ENCODE data around the gene F12.

The F12 gene

DNA sequence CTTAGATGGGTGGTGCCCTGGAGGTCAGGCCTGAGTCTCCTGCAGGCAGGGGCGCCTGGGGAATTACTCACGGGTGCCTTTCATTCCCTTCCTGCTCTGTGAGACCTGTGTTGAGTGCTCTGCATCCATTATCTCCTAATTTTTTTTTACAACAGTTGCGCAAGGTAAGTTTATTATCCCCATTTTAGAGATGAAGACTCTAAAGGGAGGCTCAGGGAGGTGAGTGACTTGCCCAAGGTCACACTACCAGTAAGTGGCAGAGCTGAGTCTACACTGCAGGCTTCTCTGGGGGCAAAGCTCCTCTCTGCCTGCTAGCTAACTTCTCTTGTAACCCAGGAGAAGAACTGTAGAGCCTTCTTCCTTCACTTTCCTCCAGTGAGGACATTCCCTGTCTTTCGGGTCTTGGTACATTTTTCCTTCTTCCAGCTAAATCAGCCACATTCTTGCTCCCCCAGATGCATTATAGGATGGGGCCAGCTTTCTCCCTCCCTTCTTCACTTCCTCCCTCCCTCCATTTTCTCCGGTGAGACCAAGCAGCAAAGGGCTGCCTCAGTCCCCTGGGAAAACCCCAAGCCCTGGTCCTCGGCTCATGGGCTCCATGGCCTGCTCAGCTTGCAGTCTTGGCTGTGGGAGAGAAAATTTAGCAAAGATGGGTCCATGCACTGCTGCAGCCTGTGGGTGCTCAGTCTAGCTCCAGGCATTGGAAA is 39.0 kb upstream of the F12 start:
- TF ChIP-seq, protein P1, sequence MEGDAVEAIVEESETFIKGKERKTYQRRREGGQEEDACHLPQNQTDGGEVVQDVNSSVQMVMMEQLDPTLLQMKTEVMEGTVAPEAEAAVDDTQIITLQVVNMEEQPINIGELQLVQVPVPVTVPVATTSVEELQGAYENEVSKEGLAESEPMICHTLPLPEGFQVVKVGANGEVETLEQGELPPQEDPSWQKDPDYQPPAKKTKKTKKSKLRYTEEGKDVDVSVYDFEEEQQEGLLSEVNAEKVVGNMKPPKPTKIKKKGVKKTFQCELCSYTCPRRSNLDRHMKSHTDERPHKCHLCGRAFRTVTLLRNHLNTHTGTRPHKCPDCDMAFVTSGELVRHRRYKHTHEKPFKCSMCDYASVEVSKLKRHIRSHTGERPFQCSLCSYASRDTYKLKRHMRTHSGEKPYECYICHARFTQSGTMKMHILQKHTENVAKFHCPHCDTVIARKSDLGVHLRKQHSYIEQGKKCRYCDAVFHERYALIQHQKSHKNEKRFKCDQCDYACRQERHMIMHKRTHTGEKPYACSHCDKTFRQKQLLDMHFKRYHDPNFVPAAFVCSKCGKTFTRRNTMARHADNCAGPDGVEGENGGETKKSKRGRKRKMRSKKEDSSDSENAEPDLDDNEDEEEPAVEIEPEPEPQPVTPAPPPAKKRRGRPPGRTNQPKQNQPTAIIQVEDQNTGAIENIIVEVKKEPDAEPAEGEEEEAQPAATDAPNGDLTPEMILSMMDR (IDR thresholded peaks at IDR 0.05): no peak
- H3K36me3 ChIP-seq (ENCODE audit: control insufficient read depth, insufficient read depth, low read length): no peaks in the 10 kb centered on the region
- H3K4me1 ChIP-seq: peaks cover 8% of the 10 kb centered on the region
- H2AFZ ChIP-seq: no peak overlapping the region
- H3K4me3 ChIP-seq (ENCODE audit: low read depth, low read length): no peak overlapping the region
- no peak overlapping the region for H3K9ac ChIP-seq
- H3K4me2 ChIP-seq (ENCODE audit: low read length): peak overlapping the region; percentile 42
- H3K9me3 ChIP-seq (ENCODE audit: control insufficient read depth, low read length): no peaks in the 10 kb centered on the region
- no peaks in the 10 kb centered on the region for H3K27me3 ChIP-seq (ENCODE audit: control insufficient read depth, insufficient read depth, low read length)
- no peak overlapping the region for H3K27ac ChIP-seq
- no peaks in the 10 kb centered on the region for H3K79me2 ChIP-seq

DNA sequence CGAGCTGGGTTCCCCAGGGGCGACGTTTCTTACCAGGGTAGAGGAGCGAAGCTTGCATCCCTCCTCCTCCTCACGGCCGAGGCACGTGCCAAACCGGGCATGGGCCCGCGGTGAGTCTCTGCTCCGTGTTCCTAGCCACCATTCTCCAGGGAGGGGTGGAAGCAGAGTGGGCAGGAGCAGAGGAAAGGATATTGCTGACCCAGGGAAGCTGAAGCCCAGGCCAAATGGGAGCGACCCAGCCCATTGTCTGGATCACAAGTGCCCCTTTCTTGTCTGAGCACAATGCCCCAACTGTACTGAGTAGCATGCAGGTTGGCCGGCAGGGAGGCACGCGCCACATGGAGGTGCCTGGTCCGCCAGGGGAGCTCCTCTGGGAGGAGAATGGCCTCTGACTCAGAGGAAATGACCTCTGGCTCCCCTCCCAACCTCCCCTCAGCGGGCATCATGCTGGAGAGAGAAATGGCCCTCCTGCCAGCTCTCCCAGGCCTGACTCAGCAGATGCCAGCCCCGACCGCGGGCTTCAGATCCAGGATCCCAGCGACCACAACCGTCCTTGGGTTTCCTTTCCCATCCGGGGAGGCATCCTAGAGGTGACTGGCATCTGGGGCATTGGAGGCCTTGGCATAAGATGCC is 38.4 kb upstream of the F12 start:
- Histone ChIP-seq H2AFZ (peak overlapping the region; percentile 73), H3K79me2 (no peaks in the 10 kb centered on the region), H3K4me2 (ENCODE audit: low read length) (peak overlapping the region; percentile 42), H3K4me3 (ENCODE audit: low read depth, low read length) (no peak overlapping the region), H3K4me1 (peaks cover 8% of the 10 kb centered on the region), H3K36me3 (ENCODE audit: control insufficient read depth, insufficient read depth, low read length) (no peaks in the 10 kb centered on the region), H3K27ac (peak overlapping the region; percentile 57), H3K9me3 (ENCODE audit: control insufficient read depth, low read length) (no peaks in the 10 kb centered on the region), H3K9ac (no peak overlapping the region), H3K27me3 (ENCODE audit: control insufficient read depth, insufficient read depth, low read length) (no peaks in the 10 kb centered on the region)
- TF ChIP-seq, protein P1 (IDR thresholded peaks at IDR 0.05): no peak

DNA sequence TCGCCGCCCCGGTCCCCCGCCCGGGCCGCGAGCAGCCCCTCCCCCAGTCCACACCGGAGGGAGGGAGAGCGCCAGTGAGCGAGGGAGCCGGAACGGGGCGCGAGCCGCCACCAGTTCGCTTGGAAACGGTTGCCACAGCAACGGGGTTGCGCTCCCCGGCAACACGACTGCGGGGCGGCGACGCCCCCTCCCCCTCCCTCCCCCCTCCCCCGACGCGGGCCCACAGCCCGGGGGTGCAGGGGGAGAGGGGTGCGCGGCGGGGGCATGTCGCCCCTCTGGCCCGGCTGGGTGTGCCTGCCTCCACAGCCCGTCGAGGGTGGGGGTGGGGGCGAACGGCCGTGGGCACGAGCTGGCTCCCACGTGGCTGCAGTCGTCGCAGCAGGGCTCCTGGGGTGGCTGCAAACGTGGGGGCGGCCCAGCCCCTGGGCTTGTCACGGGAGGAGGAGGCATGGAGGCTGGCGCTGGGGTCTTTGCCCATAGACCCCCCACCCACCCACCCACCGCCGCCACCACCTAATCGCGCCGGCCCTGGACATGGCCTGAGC is 37.8 kb upstream of the F12 start:
- H3K4me1 ChIP-seq: peaks cover 8% of the 10 kb centered on the region
- H3K79me2 ChIP-seq: no peaks in the 10 kb centered on the region
- no peaks in the 10 kb centered on the region for H3K36me3 ChIP-seq (ENCODE audit: control insufficient read depth, insufficient read depth, low read length)
- H2AFZ ChIP-seq: peak overlapping the region; percentile 64
- TF ChIP-seq, protein P1 (IDR thresholded peaks at IDR 0.05): no peak
- no peaks in the 10 kb centered on the region for H3K27me3 ChIP-seq (ENCODE audit: control insufficient read depth, insufficient read depth, low read length)
- H3K4me3 ChIP-seq (ENCODE audit: low read depth, low read length): peak overlapping the region; percentile 40
- no peak overlapping the region for H3K27ac ChIP-seq
- H3K9me3 ChIP-seq (ENCODE audit: control insufficient read depth, low read length): no peaks in the 10 kb centered on the region
- H3K9ac ChIP-seq: no peak overlapping the region
- peak overlapping the region; percentile 89 for H3K4me2 ChIP-seq (ENCODE audit: low read length)

DNA sequence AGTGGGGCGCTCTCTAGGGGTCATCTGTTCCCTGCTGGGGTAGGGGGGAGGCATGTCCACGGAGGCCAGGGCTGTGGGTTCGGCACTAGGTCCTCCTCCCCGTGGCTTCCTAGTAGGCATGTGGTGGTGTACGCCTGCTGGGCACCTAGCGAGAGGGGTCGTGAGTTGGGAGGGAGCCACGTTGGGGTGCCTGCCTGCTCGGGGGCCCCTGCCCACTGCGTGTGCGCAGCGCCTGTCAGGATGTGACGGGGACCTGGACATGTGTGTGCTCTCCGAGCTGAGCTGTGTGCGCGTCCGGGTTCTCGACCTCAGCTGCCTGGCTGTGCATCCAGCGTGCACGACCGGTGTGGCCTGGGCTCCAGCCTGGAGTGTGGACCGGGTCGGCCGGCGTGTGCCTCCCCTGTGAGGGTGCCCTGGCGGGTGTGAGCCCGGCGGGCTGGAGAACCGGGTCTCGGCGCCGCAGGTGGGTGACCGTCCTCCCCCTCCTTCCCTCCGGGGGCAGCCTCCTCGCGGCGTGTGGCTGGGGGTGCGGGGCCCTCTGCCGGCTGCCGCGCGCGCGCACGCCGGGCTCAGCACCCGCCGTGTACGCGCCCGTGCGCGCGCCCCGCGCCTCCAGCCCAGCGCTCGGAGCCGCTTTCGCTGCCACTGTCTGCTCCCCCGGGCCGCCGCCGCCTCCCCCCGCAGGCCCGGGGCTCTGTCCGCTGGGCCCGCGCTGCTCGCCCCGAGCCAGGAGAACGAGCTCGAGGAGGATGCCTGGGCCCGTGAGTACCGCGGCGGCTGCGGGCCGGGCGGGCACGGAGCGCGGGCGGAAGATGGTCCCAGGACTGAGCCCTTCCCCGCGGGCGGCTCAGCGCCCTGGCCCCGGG is 37.1 kb upstream of the F12 start, which contains the start of gene PRR7:
Gene PRR7, plus strand, starts transcription at position 615 of the 866 bp plus-strand sequence. CDS start 8,254 bp downstream, outside the sequence.
- peak within 1 kb of the TSS; percentile 49 for H3K4me3 ChIP-seq (ENCODE audit: low read depth, low read length)
- H3K9me3 ChIP-seq (ENCODE audit: control insufficient read depth, low read length): no peaks in the 10 kb centered on the region
- no peaks in the 10 kb centered on the region for H3K79me2 ChIP-seq
- H2AFZ ChIP-seq: peak within 1 kb of the TSS; percentile 76
- H3K9ac ChIP-seq: no peak within 1 kb of the TSS
- H3K36me3 ChIP-seq (ENCODE audit: control insufficient read depth, insufficient read depth, low read length): no peaks in the 10 kb centered on the region
- H3K27ac ChIP-seq: peak within 1 kb of the TSS; percentile 57
- no peaks in the 10 kb centered on the region for H3K27me3 ChIP-seq (ENCODE audit: control insufficient read depth, insufficient read depth, low read length)
- TF ChIP-seq, protein P1 (IDR thresholded peaks at IDR 0.05): no peak
- peak within 1 kb of the TSS; percentile 89 for H3K4me2 ChIP-seq (ENCODE audit: low read length)
- H3K4me1 ChIP-seq: peaks cover 8% of the 10 kb centered on the region

Measured in parathyroid adenoma (tissue), 2 donors.